ENCODE data around the gene PDE4B.

DNA sequence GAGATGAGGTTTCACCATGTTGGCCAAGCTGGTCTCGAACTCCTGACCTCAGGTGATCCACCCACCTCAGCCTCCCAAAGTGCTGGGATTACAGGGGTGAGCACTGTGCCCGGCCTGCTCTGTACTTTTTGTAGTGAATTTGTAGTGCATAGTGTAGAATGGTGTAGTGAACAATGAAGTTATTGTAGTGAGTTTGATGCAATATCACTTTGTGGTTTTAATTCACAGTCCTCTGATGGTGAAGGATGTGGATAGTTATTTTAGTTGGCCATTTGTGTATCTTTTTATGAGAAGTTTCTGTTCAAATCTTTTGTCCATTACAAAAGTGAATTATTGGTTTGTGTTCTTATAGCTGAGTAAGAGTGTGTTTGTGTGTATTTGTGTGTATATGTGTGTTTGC is 57.6 kb downstream of the PDE4B start:
- TF ChIP-seq, protein P1, sequence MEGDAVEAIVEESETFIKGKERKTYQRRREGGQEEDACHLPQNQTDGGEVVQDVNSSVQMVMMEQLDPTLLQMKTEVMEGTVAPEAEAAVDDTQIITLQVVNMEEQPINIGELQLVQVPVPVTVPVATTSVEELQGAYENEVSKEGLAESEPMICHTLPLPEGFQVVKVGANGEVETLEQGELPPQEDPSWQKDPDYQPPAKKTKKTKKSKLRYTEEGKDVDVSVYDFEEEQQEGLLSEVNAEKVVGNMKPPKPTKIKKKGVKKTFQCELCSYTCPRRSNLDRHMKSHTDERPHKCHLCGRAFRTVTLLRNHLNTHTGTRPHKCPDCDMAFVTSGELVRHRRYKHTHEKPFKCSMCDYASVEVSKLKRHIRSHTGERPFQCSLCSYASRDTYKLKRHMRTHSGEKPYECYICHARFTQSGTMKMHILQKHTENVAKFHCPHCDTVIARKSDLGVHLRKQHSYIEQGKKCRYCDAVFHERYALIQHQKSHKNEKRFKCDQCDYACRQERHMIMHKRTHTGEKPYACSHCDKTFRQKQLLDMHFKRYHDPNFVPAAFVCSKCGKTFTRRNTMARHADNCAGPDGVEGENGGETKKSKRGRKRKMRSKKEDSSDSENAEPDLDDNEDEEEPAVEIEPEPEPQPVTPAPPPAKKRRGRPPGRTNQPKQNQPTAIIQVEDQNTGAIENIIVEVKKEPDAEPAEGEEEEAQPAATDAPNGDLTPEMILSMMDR (IDR thresholded peaks at IDR 0.05 in 2 of 3, conservative IDR thresholded peaks at IDR 0.05 in 1 of 3; ENCODE audit: control insufficient read depth in 2 of 3, extremely low read depth in 1 of 3, insufficient read depth in 1 of 3, low read depth in 3 of 3, low read length in 3 of 3): no peak
- TF ChIP-seq RFX5 (IDR thresholded peaks at IDR 0.05; ENCODE audit: low read depth, low read length): no peak
- TF ChIP-seq BCLAF1 (IDR thresholded peaks at IDR 0.05): no peak
- TF ChIP-seq POLR2A (IDR thresholded peaks at IDR 0.05; ENCODE audit: low read depth, low read length): no peak
- TF ChIP-seq BHLHE40 (IDR thresholded peaks at IDR 0.05; ENCODE audit: borderline replicate concordance in 1 of 2, low read depth in 2 of 2, low read length in 1 of 2): no peak
- no peak for TF ChIP-seq ELK1 (IDR thresholded peaks at IDR 0.05; ENCODE audit: low read depth, low read length)
- TF ChIP-seq, protein P2, sequence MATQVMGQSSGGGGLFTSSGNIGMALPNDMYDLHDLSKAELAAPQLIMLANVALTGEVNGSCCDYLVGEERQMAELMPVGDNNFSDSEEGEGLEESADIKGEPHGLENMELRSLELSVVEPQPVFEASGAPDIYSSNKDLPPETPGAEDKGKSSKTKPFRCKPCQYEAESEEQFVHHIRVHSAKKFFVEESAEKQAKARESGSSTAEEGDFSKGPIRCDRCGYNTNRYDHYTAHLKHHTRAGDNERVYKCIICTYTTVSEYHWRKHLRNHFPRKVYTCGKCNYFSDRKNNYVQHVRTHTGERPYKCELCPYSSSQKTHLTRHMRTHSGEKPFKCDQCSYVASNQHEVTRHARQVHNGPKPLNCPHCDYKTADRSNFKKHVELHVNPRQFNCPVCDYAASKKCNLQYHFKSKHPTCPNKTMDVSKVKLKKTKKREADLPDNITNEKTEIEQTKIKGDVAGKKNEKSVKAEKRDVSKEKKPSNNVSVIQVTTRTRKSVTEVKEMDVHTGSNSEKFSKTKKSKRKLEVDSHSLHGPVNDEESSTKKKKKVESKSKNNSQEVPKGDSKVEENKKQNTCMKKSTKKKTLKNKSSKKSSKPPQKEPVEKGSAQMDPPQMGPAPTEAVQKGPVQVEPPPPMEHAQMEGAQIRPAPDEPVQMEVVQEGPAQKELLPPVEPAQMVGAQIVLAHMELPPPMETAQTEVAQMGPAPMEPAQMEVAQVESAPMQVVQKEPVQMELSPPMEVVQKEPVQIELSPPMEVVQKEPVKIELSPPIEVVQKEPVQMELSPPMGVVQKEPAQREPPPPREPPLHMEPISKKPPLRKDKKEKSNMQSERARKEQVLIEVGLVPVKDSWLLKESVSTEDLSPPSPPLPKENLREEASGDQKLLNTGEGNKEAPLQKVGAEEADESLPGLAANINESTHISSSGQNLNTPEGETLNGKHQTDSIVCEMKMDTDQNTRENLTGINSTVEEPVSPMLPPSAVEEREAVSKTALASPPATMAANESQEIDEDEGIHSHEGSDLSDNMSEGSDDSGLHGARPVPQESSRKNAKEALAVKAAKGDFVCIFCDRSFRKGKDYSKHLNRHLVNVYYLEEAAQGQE (IDR thresholded peaks at IDR 0.05; ENCODE audit: low read depth, low read length): no peak
- no peak for TF ChIP-seq POLR2AphosphoS2 (IDR thresholded peaks at IDR 0.05; ENCODE audit: low read depth, low read length)

Measured in GM12878 (cell line).